DND-41 (cell line): ENCODE measurements around the gene GARIN5A.
A peak's percentile ranks its signal among the peaks of the same experiment; 100 is the strongest.

Source experiments
- ATAC-seq: fragments of 200-7000 bp; cut with Tn5 transposase; 3 replicates; pipeline ENCODE4 v1.9.1; 2021; ENCODE audit warnings: low read depth; ENCODE audit not compliant: insufficient read depth
- DNase-seq: peaks from one replicate; pipeline ENCODE4 v3.0.0-alpha.2; 2020
- H2AFZ ChIP-seq: 2 replicates; pipeline ENCODE4 v1.6.0; 2012; ENCODE audit warnings: low read depth, low read length
- H3K27ac ChIP-seq: 2 replicates; pipeline ENCODE4 v1.5.1; 2012; ENCODE audit warnings: low read length, inconsistent platforms
- H3K27me3 ChIP-seq: fragments of 200-600 bp; sonication (generic); 2 replicates; pipeline ENCODE4 v1.6.0; 2012; ENCODE audit warnings: low read length, mild to moderate bottlenecking, inconsistent platforms; ENCODE audit not compliant: insufficient read depth, poor library complexity
- H3K36me3 ChIP-seq: 2 replicates; pipeline ENCODE4 v1.5.1; 2012; ENCODE audit warnings: low read length, inconsistent platforms; ENCODE audit not compliant: insufficient read depth
- H3K4me1 ChIP-seq: 2 replicates; pipeline ENCODE4 v1.5.1; 2012; ENCODE audit warnings: mild to moderate bottlenecking, low read length; ENCODE audit not compliant: insufficient read depth
- H3K4me2 ChIP-seq: 2 replicates; pipeline ENCODE4 v1.6.0; 2012; ENCODE audit warnings: mild to moderate bottlenecking, moderate library complexity, low read length, inconsistent platforms; ENCODE audit not compliant: insufficient read depth
- H3K4me3 ChIP-seq, 2 experiments: fragments of 200-600 bp in 1 of 2; shearing (Covaris generic) in 1 of 2; 2 replicates each; pipeline ENCODE4 v1.5.1; 2012 to 2016; ENCODE audit warnings: inconsistent platforms in 2 of 2, low read length in 2 of 2, mild to moderate bottlenecking in 2 of 2, low read depth in 1 of 2, moderate library complexity in 1 of 2
- H3K79me2 ChIP-seq: 2 replicates; pipeline ENCODE4 v1.6.0; 2012; ENCODE audit warnings: low read length, inconsistent platforms; ENCODE audit not compliant: insufficient read depth
- H3K9ac ChIP-seq: 2 replicates; pipeline ENCODE4 v1.6.0; 2012; ENCODE audit warnings: low read depth, mild to moderate bottlenecking, inconsistent platforms, low read length, moderate library complexity
- H3K9me3 ChIP-seq: 2 replicates; pipeline ENCODE4 v1.5.1; 2012; ENCODE audit warnings: low read length, moderate library complexity, mild to moderate bottlenecking, inconsistent platforms; ENCODE audit not compliant: insufficient read depth, severe bottlenecking
- H4K20me1 ChIP-seq: 2 replicates; pipeline ENCODE4 v1.6.0; 2012; ENCODE audit warnings: low read length; ENCODE audit not compliant: insufficient read depth
- CTCF ChIP-seq: IDR thresholded peaks from 2 replicates; pipeline ENCODE4 v1.5.1; 2012; ENCODE audit warnings: borderline replicate concordance, low read length, moderate library complexity, mild to moderate bottlenecking; ENCODE audit not compliant: poor library complexity, severe bottlenecking; ENCODE audit errors: extremely low read depth
- EZH2 ChIP-seq: IDR thresholded peaks from 3 replicates; pipeline ENCODE4 v1.6.1; 2012; ENCODE audit warnings: borderline replicate concordance, low read depth, mild to moderate bottlenecking, moderate library complexity, low read length, inconsistent platforms; ENCODE audit not compliant: severe bottlenecking

Gene GARIN5A

GRCh38 chr19:50418176-50419021 is 58.2 kb downstream of the GARIN5A start, which contains the start of gene SPIB:
Gene SPIB (plus strand): TSS chr19:50418938. CDS start chr19:50418963, 25 bp downstream.
- H3K9ac ChIP-seq, result no peak within 1 kb of the TSS
- TF ChIP-seq CTCF (no peak), EZH2 (no peak)
- H2AFZ ChIP-seq, result no peak within 1 kb of the TSS
- H3K79me2 ChIP-seq, result no peaks in the 10 kb centered on the region
- no peak within 1 kb of the TSS for H3K4me3 ChIP-seq
- DNase-seq (no peak), ATAC-seq (0 out of 3 replicates have a peak, but pooled peaks have one; percentile 9)
- H4K20me1 ChIP-seq, result peaks cover 19% of the 10 kb centered on the region; the same call in 1 of the 2 replicates
- no peak within 1 kb of the TSS for H3K4me2 ChIP-seq
- H3K27ac ChIP-seq, result peak within 1 kb of the TSS; percentile 44; the same call in 1 of the 2 replicates
- no peaks in the 10 kb centered on the region for H3K27me3 ChIP-seq
- H3K36me3 ChIP-seq, result peaks cover 32% of the 10 kb centered on the region
- H3K9me3 ChIP-seq, result no peaks in the 10 kb centered on the region
- peaks cover 9% of the 10 kb centered on the region for H3K4me1 ChIP-seq

- H3K36me3 ChIP-seq, result peaks cover 42% of the 10 kb centered on the region
- H4K20me1 ChIP-seq, result peaks cover 20% of the 10 kb centered on the region; the same call in 1 of the 2 replicates
- no peak overlapping the region for H3K4me2 ChIP-seq
- ATAC-seq (no peak), DNase-seq (no peak)
- H3K79me2 ChIP-seq, result no peaks in the 10 kb centered on the region
- H3K4me3 ChIP-seq, result no peak overlapping the region
- TF ChIP-seq EZH2, result no peak
- TF ChIP-seq CTCF, result no peak
- peaks cover 9% of the 10 kb centered on the region for H3K4me1 ChIP-seq
- H3K27ac ChIP-seq, result no peak overlapping the region
- H3K9ac ChIP-seq, result no peak overlapping the region
- no peaks in the 10 kb centered on the region for H3K27me3 ChIP-seq
- no peak overlapping the region for H2AFZ ChIP-seq
- H3K9me3 ChIP-seq, result no peaks in the 10 kb centered on the region
Measured at GRCh38 chr19:50417111-50418081, 59.3 kb downstream of the GARIN5A start.
